PC-9 (cell line): ENCODE data around the gene GRHL1.

Experiments
- EZH2 ChIP-seq: fragments of 200-600 bp; sonication (generic); IDR thresholded peaks from 2 replicates; pipeline ENCODE4 v1.8.0; 2017; ENCODE audit warnings: antibody characterized with exemption, low read depth
- TF ChIP-seq, protein P1 (sequence below): fragments of 200-600 bp; sonication (generic); conservative IDR thresholded peaks from 2 replicates; pipeline ENCODE4 v1.6.1; 2017; ENCODE audit warnings: mixed run types, antibody characterized with exemption, mild to moderate bottlenecking, moderate library complexity

DNA sequence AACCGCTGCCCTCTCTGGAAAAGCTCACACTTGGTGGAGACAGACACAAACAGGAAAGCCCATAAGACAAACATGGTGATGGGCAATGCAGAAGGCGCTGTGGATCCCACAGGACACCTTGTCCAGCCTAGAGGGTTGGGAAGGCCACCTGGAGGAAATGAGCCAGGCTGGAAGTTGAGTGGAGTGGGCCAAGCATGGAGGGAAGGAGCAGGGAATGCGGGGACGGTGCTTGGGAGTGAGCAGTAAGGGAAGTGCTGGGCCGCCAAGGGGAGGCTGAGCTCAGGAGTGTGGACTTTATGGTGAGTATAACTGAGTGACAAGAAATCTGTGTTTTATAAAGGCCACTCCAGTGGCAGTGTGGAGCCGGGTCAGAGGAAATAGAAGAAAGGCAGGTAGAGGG, 2.8 kb upstream of the GRHL1 start:
- TF ChIP-seq, protein P1, sequence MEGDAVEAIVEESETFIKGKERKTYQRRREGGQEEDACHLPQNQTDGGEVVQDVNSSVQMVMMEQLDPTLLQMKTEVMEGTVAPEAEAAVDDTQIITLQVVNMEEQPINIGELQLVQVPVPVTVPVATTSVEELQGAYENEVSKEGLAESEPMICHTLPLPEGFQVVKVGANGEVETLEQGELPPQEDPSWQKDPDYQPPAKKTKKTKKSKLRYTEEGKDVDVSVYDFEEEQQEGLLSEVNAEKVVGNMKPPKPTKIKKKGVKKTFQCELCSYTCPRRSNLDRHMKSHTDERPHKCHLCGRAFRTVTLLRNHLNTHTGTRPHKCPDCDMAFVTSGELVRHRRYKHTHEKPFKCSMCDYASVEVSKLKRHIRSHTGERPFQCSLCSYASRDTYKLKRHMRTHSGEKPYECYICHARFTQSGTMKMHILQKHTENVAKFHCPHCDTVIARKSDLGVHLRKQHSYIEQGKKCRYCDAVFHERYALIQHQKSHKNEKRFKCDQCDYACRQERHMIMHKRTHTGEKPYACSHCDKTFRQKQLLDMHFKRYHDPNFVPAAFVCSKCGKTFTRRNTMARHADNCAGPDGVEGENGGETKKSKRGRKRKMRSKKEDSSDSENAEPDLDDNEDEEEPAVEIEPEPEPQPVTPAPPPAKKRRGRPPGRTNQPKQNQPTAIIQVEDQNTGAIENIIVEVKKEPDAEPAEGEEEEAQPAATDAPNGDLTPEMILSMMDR, result no peak
- TF ChIP-seq EZH2, result no peak
